ENCODE results near the gene RFXANK. TPM values are rescaled to one million over a fixed set of nuclear protein-coding genes. Genes with fewer than 3 reads are reported as not detected.

The RFXANK gene
- total RNA-seq, 1 experiment from 2014 or later = 87.1 TPM

GRCh38 chr19:19227217-19227616 is 35.2 kb downstream of the RFXANK start:
- DNase-seq (ENCODE audit: low read depth) = no peak

- DNase-seq (ENCODE audit: low read depth) = no peak
Observed at GRCh38 chr19:19229701-19230100, 37.6 kb downstream of the RFXANK start.

DNA sequence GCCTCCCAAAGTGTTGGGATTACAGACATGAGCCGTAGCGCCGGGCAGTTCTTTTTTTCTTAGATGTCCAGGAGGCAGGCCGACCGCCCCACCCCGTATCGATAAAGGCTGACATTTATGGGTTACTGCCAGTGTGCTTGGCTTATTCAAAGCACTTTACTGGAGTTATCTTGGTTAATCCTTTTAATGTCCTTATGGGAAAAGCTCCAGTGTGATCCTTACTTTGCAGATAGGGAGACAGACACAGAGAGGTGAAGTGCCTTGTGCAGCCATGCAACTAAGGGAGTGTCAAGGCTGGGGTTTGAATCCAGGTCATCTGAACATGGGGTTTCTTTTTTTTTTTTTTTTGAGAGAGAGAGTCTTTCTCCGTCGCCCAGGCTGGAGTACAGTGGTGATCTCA is 38.9 kb downstream of the RFXANK start:
- no peak for DNase-seq (ENCODE audit: low read depth)

- no peak for DNase-seq (ENCODE audit: low read depth)
Observed at GRCh38 chr19:19232261-19232721, 40.2 kb downstream of the RFXANK start.

- DNase-seq (ENCODE audit: low read depth) = no peak
Observed at GRCh38 chr19:19234220-19234816, 42.3 kb downstream of the RFXANK start.

GRCh38 chr19:19236173-19236572 is 44.1 kb downstream of the RFXANK start:
- DNase-seq (ENCODE audit: low read depth) = no peak

DNA sequence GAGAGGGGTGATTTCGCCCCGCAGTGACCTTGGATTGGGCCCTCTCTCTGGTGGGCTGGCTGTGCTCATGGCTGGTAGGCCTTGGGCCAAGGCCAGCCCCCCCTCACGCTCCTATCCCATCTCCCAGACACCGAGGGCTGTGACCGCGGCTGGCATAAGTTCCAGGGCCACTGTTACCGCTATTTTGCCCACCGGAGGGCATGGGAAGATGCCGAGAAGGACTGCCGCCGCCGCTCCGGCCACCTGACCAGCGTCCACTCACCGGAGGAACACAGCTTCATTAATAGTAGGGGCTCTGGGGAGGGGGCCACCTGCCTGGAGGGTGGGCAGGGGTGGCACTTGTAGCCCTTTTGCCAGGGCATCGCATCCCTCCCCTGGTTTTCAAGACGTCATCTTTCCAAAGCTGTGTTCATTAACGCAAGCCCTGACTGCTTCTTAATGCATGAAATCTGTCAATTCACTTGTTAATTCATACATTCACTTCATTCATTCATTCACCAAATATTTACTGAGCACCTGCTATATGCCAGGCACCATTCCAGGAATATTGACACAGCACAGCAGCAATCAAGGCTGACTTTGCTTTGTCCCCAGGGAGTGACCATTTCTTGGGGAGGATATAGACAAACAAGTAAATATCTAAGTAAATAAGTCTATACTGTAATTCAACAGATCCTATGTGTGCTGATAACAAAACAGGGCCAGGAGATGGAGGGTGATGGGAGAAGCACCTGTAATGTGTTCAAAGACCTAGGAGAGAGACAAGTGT is 46.3 kb downstream of the RFXANK start:
- DNase-seq (ENCODE audit: low read depth) = no peak

GRCh38 chr19:19239675-19240074 is 47.6 kb downstream of the RFXANK start:
- DNase-seq (ENCODE audit: low read depth) = no peak

DNA sequence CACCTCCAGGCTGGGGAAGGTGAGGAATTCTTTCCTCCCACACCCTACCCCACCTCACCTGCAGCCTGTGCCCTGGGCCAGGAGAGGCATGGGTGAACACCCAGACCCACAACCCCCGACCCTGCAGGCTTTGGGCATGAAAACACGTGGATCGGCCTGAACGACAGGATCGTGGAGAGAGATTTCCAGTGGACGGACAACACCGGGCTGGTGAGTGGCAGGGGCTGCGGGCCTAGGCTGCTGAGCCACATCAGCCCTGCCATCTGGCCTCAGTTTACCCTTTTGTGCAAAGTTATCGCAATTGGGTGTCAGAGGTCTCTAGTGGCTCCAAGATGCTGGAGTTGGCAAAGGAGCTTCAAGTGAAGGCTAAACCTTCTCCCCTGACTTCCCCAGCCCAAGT is 48.4 kb downstream of the RFXANK start:
- no peak for DNase-seq (ENCODE audit: low read depth)

DNA sequence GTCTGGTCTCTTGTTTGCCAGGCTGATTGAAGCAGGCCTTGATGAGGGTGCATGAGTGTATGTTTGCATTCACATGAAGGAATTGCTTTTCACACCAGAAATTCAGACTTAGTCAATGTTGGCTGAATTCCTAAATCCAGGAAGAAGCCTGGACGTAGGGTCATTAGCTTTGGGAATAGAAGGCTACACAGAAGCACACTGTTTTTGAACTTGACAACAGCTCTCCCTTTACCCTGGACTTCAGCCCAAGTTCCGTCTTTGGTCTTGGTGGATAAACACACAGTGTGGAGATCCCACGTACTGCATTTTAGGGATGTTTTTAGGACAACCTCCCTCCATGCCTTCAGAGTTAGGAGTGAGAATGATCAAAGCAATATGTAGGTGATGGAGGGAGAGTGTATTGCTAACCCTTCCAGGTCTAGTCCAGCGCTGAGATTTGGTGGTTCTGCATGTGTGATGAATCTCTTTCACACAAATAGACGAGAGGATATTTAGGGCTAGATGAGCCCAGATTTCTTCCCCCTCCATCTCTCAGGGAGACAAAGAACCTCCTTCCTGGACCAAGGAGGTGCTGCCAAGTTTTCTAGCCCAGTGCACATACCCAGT is 58.2 kb downstream of the RFXANK start:
- no peak for DNase-seq (ENCODE audit: low read depth)

Other genes with a start within 250 kb of the RFXANK start
- gene SUGP2, start 158.7 kb upstream of the RFXANK start, total RNA-seq (2014; rRNA removed; shearing (Covaris generic)) = 31.9 and 33.5 TPM in 2 replicates
- gene ARMC6, start 158.7 kb upstream of the RFXANK start, total RNA-seq (2014; rRNA removed; shearing (Covaris generic)) = 82.6 and 91.8 TPM in 2 replicates
- gene SLC25A42, start 128.3 kb upstream of the RFXANK start, total RNA-seq (2014; rRNA removed; shearing (Covaris generic)) = 1.3 and 6.2 TPM in 2 replicates
- gene TMEM161A, start 53.8 kb upstream of the RFXANK start, total RNA-seq (2014; rRNA removed; shearing (Covaris generic)) = 26.7 and 35.8 TPM in 2 replicates
- gene MEF2B, start 22.0 kb upstream of the RFXANK start, total RNA-seq (2014; rRNA removed; shearing (Covaris generic)) = 0.06 TPM in 1 of 2 replicates, not detected in the other
- gene BORCS8, start 106 bp upstream of the RFXANK start, total RNA-seq (2014; rRNA removed; shearing (Covaris generic)) = 7.8 and 18.7 TPM in 2 replicates
- 25.1 and 31.3 TPM in 2 replicates for gene NR2C2AP, start 11.2 kb downstream of the RFXANK start, total RNA-seq (2014; rRNA removed; shearing (Covaris generic))
- 0.06 TPM in 1 of 2 replicates, not detected in the other for gene NCAN, start 19.7 kb downstream of the RFXANK start, total RNA-seq (2014; rRNA removed; shearing (Covaris generic))
- gene TM6SF2, start 81.0 kb downstream of the RFXANK start, total RNA-seq (2014; rRNA removed; shearing (Covaris generic)) = not detected in 2 replicates
- 20.8 and 44.8 TPM in 2 replicates for gene SUGP1, start 128.3 kb downstream of the RFXANK start, total RNA-seq (2014; rRNA removed; shearing (Covaris generic))
- gene MAU2, start 128.6 kb downstream of the RFXANK start, total RNA-seq (2014; rRNA removed; shearing (Covaris generic)) = 12.8 and 17.5 TPM in 2 replicates
- 43.9 and 45.6 TPM in 2 replicates for gene GATAD2A, start 213.4 kb downstream of the RFXANK start, total RNA-seq (2014; rRNA removed; shearing (Covaris generic))